Measurements from ENCODE around the gene DNMT1.

DNA sequence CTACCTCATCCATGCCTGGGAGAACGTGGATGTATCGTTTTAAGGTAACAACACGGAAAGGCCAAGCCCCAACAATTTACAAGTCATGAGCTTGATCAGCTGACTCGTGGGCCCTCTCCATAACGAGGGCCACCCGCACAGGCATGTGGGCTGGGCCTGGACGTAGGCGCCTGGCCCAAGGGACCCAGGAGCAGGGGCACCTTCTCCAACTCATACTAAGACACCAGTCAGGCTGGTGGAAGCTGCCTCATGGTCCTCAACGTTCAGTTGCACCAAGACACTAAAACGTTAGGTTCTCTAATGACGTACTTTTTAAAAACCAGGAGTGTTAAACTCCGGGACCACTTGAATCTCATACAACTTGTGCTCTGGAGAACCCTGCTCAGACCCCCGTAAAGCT, 53.3 kb downstream of the DNMT1 start:
- TF ChIP-seq, protein P1, sequence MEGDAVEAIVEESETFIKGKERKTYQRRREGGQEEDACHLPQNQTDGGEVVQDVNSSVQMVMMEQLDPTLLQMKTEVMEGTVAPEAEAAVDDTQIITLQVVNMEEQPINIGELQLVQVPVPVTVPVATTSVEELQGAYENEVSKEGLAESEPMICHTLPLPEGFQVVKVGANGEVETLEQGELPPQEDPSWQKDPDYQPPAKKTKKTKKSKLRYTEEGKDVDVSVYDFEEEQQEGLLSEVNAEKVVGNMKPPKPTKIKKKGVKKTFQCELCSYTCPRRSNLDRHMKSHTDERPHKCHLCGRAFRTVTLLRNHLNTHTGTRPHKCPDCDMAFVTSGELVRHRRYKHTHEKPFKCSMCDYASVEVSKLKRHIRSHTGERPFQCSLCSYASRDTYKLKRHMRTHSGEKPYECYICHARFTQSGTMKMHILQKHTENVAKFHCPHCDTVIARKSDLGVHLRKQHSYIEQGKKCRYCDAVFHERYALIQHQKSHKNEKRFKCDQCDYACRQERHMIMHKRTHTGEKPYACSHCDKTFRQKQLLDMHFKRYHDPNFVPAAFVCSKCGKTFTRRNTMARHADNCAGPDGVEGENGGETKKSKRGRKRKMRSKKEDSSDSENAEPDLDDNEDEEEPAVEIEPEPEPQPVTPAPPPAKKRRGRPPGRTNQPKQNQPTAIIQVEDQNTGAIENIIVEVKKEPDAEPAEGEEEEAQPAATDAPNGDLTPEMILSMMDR (IDR thresholded peaks at IDR 0.05), result no peak
- TF ChIP-seq POLR2A (IDR thresholded peaks at IDR 0.05; ENCODE audit: low read depth) (no peak), POLR2AphosphoS5 (IDR thresholded peaks at IDR 0.05) (no peak)
